ENCODE data around the gene PTH2R.
"Not testable (repeated sequence)": the region's sequence is repeated elsewhere in the genome, so short reads cannot be mapped to it uniquely, and the experiment has no call there.

PTH2R gene

GRCh38 chr2:208488686-208489564 lies 82.3 kb downstream of the PTH2R start:
- DNase-seq = no peak

- DNase-seq = no peak
Measured at GRCh38 chr2:208489687-208490086, 83.1 kb downstream of the PTH2R start.

DNA sequence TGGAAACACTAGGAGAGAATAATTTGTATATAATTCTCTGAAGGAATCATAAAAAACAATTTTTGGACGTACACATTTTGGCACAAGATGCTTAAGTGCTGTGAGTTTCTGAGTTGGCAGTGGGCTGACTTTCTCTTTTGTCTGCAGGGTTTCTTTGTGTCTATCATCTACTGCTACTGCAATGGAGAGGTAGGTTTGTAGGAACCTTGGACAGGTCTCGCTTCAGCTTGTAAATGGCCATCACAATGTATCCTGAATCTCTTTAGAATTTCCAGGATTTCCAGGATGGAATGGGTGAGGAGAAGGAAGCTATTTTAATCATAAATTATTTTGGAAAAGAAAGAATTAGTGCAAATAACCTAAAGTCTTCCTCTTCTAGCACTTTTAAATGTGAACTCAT lies 83.9 kb downstream of the PTH2R start:
- no peak for DNase-seq

- DNase-seq = no peak
Measured at GRCh38 chr2:208491641-208492040, 85.0 kb downstream of the PTH2R start.

GRCh38 chr2:208492069-208492468 lies 85.5 kb downstream of the PTH2R start:
- no peak for DNase-seq

GRCh38 chr2:208493186-208493585 lies 86.6 kb downstream of the PTH2R start:
- DNase-seq = no peak

DNA sequence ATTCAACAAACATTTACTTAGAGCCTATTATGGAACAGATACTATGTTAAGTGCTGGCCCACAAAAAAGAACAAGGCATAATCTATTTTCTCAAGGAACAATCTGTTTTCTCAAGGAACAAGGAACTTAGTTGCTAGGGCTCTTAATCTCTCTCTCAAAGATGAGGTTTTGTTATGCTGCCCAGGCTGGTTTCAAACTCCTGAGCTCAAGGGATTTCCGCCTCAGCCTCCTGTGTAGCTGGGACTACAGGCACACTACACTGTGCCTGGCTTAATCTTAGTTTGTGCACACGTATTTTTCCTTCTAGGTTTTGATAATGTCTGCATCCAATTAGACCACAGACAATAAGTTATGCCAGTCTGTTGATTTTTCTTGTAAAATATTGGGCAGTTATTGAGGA lies 89.5 kb downstream of the PTH2R start:
- DNase-seq = no peak

GRCh38 chr2:208501206-208501605 lies 94.6 kb downstream of the PTH2R start:
- DNase-seq = no peak

- no peak for DNase-seq
Measured at GRCh38 chr2:208502288-208502687, 95.7 kb downstream of the PTH2R start.

DNA sequence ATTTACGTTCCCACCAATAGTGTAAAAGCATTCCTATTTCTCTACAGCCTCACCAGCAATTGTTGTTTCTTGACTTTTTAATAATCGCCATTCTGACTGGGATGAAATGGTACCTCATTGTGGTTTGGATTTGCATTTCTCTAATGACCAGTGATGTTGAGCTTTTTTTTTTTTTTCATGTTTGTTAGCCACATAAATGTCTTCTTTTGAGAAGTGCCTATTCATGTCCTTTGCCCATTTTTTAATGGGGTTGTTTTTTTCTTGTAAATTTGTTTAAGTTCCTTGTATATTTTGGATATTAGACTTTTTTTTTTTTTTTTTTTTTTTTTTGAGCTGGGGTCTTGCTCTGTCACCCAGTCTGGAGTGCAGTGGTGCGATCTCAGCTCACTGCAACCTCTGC lies 98.8 kb downstream of the PTH2R start:
- not testable (repeated sequence) for DNase-seq

- DNase-seq = no peak
Measured at GRCh38 chr2:208509586-208509985, 103.0 kb downstream of the PTH2R start.

DNA sequence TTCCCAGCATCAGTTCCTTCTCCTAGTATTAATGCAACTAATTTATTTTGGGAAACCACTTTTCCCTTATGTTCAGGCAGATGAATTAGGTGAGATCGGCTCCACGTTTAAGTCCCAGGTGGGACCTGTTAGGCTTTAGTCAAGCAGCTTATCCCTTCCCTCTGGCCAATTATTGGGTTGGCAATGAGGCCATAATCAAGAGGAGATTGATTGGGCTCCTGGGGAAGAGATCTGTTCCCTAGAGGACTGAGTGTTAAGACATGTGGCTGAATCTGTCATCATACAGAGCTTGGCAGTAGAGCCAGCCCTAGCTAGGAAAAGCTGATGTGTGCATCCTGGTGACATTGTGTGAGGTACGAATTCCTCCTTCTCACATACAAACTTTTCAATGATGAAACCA lies 104.4 kb downstream of the PTH2R start:
- DNase-seq = no peak

DNA sequence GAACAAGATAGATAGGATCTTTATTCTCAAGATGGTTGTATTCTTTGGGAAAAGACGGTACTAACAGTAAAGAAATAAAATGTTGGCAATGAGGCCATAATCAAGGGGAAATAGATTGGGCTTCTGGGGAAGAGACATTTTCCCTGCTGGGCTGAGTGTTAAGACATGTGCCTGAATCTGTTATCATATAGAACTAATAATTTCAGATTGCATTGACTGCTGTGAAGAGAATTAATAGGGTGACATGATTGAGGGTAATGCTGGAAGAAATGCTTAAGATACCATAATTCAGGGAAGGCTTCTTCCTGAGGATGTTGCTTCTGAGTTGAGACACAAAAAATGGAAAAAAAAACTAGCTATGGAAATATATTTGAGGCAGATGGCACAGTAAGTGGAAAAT lies 105.0 kb downstream of the PTH2R start:
- no peak for DNase-seq

GRCh38 chr2:208515099-208515498 lies 108.5 kb downstream of the PTH2R start:
- no peak for DNase-seq

GRCh38 chr2:208523069-208523468 lies 116.5 kb downstream of the PTH2R start:
- DNase-seq = not testable (repeated sequence)

- not testable (repeated sequence) for DNase-seq
Measured at GRCh38 chr2:208525165-208525564, 118.6 kb downstream of the PTH2R start.

- no peak for DNase-seq
Measured at GRCh38 chr2:208529796-208530195, 123.2 kb downstream of the PTH2R start.

- DNase-seq = no peak
Measured at GRCh38 chr2:208531361-208531760, 124.8 kb downstream of the PTH2R start.

DNA sequence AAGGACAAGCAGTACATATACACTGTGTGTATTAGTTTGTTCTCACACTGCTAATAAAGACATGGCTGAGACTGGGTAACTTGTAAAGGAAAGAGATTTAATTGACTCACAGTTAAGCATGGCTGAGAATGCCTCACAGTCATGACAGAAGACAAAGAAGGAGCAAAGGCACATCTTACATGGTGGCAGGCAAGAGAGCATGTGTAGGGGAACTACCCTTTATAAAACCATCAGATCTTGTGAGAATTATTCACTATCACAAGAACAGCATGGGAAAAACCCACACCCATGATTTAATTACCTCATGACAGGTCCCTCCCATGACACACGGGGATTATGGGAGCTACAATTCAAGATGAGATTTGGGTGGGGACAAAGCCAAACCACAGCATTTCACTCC lies 129.0 kb downstream of the PTH2R start:
- not testable (repeated sequence) for DNase-seq

- DNase-seq = no peak
Measured at GRCh38 chr2:208541461-208541988, 134.9 kb downstream of the PTH2R start.

- no peak for DNase-seq
Measured at GRCh38 chr2:208541989-208542464, 135.4 kb downstream of the PTH2R start.

GRCh38 chr2:208542465-208543041 lies 136.0 kb downstream of the PTH2R start:
- DNase-seq = no peak
